ENCODE data around the gene POLR2B. TPM values are rescaled to one million over a fixed set of nuclear protein-coding genes. Genes with fewer than 3 reads are reported as not detected.

Gene POLR2B
- total RNA-seq (2021; ENCODE audit: unreplicated experiment) (129 TPM), Bru-seq, nascent RNA (percentile 91 among the genes with signal in this experiment), BruChase-seq, experiment 1, labeled RNA remaining after a 6-hour chase (percentile 97 among the genes with signal in this experiment), BruChase-seq, experiment 2, labeled RNA remaining after a 2-hour chase (percentile 93 among the genes with signal in this experiment)
- 82.9 and 83.4 TPM in 2 replicates for polyA plus RNA-seq (2012)
- long read RNA-seq, full-length matches to known transcripts = 144 of 191 reads
- long read RNA-seq, partial matches to known transcripts = 19 of 191 reads
- long read RNA-seq, other reads (novel, unspliced or antisense) = 28 of 191 reads

DNA sequence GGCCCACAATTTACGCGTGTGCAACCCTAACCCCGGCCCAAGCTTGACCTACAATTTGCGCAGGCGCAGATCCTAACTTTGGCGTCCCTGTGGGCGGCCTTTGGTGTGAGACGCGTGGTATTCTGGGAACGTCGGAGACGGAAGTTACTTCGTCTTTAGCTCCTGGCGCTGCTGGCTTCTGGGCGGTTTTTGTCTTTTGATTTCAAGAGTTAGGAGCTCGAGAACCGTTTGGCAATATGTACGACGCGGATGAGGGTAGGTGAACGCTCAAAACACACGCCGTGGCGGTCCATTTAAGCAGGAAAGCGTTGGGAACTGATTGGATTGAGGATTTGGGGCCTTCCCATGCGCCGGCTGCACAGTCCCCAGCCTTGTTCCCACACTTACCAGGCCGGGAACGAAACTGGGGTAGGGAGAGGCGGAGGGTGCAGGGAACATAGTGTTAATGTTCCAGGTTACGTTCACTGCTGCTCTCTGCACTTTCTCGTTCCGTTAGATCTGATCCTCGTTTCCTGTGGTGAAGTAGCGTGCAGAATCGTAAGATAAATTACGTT, at the start of gene POLR2B:
POLR2B (plus strand) TSS at position 147 of the 554 bp plus-strand sequence; CDS start at position 237, 90 bp downstream.
- Histone ChIP-seq H3K4me3 (replicated peaks in 1 of 2; ENCODE audit: low read depth in 1 of 2, low read length in 2 of 2) (peak within 1 kb of the TSS; percentile 97 to 98), H3K4me1 (ENCODE audit: control insufficient read depth in 1 of 2, insufficient read depth in 2 of 2, low read length in 2 of 2) (peaks cover 7 to 17% of the 10 kb centered on the region in 2 experiments; a peak in 2 of 4 replicates), H3K9me3 (ENCODE audit: control insufficient read depth in 1 of 2, insufficient read depth in 1 of 2, low read depth in 1 of 2, low read length in 2 of 2) (no peaks in the 10 kb centered on the region), H3K4me2 (ENCODE audit: low read length) (peak within 1 kb of the TSS; percentile 90), H3K27ac (ENCODE audit: low read depth, low read length) (peak within 1 kb of the TSS; percentile 84), H3K36me3 (ENCODE audit: control insufficient read depth in 1 of 2, insufficient read depth in 2 of 2, low read length in 2 of 2) (peaks cover 4 to 14% of the 10 kb centered on the region in 2 experiments), H3K9ac (ENCODE audit: low read length) (peak within 1 kb of the TSS; percentile 97), H2AFZ (ENCODE audit: low read depth, low read length, poor library complexity, severe bottlenecking) (no peak within 1 kb of the TSS), H3K79me2 (ENCODE audit: insufficient read depth, low read length) (peaks cover 87% of the 10 kb centered on the region), H3K27me3 (ENCODE audit: insufficient read depth, low read length) (no peaks in the 10 kb centered on the region), H4K20me1 (ENCODE audit: insufficient read depth) (peaks cover 7% of the 10 kb centered on the region; the same call in 1 of the 2 replicates), H3K9me2 (ENCODE audit: insufficient read depth) (no peaks in the 10 kb centered on the region)
- ChIA-PET RAD21 (ENCODE audit: low non-redundant PET in 1 of 2, low total read pairs in 2 of 2, uncharacterized antibody in 2 of 2, unreplicated experiment in 2 of 2) (no interaction called here), POLR2A (interaction anchor here (0.7 to 2.4 kb wide), 10 partner anchors 9 to 592 kb away, joined by 3 to 14 read pairs (median 7); partner anchors contain the start of genes AASDH and REST), CTCF (interaction anchor here (1.8 to 2.9 kb wide), 2 partner anchors 18 to 71 kb away, joined by 3 to 14 read pairs; partner anchors contain the start of gene REST)
- intact Hi-C loops (cut with micrococcal nuclease) = loop anchor here (5.0 kb wide), 1 partner anchor 72 kb away; the partner anchor contains the start of gene REST
- DNase-seq (ENCODE audit: low read depth, low spot score) = peak; percentile 93
- peak; percentile 62 for ATAC-seq
- TSS peak; percentile 75 for BruUV-seq (replicated peaks)
- TF ChIP-seq POLR2A (IDR thresholded peaks at IDR 0.05; ENCODE audit: borderline replicate concordance, extremely low read depth, insufficient read depth, insufficient read length) (peak; percentile 91), SP1 (IDR thresholded peaks at IDR 0.05; ENCODE audit: low read depth) (peak; percentile 13; the same call in 1 of the 2 replicates), TCF7L2 (IDR thresholded peaks at IDR 0.05; ENCODE audit: borderline replicate concordance, extremely low read depth, insufficient read depth, insufficient read length) (peak; percentile 74), RAD21 (IDR thresholded peaks at IDR 0.05; ENCODE audit: low read depth) (no peak), EZH2phosphoT487 (IDR thresholded peaks at IDR 0.05; ENCODE audit: borderline replicate concordance) (no peak), JUND (IDR thresholded peaks at IDR 0.05) (no peak), YY1 (IDR thresholded peaks at IDR 0.05; ENCODE audit: extremely low read depth, insufficient replicate concordance, low read depth, low read length) (no peak), FOSL1 (IDR thresholded peaks at IDR 0.05; ENCODE audit: low read depth) (no peak), CEBPB (IDR thresholded peaks at IDR 0.05; ENCODE audit: low read depth) (no peak), ELF1 (IDR thresholded peaks at IDR 0.05; ENCODE audit: borderline replicate concordance, low read depth) (peak; percentile 61), EZH2 (IDR thresholded peaks at IDR 0.05) (no peak), SRF (IDR thresholded peaks at IDR 0.05; ENCODE audit: low read depth) (no peak), EGR1 (IDR thresholded peaks at IDR 0.05; ENCODE audit: low read depth) (no peak), CBX3 (IDR thresholded peaks at IDR 0.05; ENCODE audit: low read depth) (peak; percentile 48; the same call in 1 of the 2 replicates), ZFX (IDR thresholded peaks at IDR 0.05) (peak; percentile 92), POLR2AphosphoS5 (IDR thresholded peaks at IDR 0.05; ENCODE audit: low read depth, low read length) (peak; percentile 96), ZNF274 (IDR thresholded peaks at IDR 0.05; ENCODE audit: low read depth, low read length) (no peak)
- TF ChIP-seq, protein P1, sequence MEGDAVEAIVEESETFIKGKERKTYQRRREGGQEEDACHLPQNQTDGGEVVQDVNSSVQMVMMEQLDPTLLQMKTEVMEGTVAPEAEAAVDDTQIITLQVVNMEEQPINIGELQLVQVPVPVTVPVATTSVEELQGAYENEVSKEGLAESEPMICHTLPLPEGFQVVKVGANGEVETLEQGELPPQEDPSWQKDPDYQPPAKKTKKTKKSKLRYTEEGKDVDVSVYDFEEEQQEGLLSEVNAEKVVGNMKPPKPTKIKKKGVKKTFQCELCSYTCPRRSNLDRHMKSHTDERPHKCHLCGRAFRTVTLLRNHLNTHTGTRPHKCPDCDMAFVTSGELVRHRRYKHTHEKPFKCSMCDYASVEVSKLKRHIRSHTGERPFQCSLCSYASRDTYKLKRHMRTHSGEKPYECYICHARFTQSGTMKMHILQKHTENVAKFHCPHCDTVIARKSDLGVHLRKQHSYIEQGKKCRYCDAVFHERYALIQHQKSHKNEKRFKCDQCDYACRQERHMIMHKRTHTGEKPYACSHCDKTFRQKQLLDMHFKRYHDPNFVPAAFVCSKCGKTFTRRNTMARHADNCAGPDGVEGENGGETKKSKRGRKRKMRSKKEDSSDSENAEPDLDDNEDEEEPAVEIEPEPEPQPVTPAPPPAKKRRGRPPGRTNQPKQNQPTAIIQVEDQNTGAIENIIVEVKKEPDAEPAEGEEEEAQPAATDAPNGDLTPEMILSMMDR (IDR thresholded peaks at IDR 0.05 in 2 of 3, conservative IDR thresholded peaks at IDR 0.05 in 1 of 3; ENCODE audit: borderline replicate concordance in 1 of 3, insufficient read depth in 1 of 3, low read depth in 2 of 3, low read length in 2 of 3) = no peak
- TF ChIP-seq, protein P2, sequence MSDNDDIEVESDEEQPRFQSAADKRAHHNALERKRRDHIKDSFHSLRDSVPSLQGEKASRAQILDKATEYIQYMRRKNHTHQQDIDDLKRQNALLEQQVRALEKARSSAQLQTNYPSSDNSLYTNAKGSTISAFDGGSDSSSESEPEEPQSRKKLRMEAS (IDR thresholded peaks at IDR 0.05) = peak; percentile 81
- TF ChIP-seq, protein P3, sequence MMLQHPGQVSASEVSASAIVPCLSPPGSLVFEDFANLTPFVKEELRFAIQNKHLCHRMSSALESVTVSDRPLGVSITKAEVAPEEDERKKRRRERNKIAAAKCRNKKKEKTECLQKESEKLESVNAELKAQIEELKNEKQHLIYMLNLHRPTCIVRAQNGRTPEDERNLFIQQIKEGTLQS (IDR thresholded peaks at IDR 0.05) = no peak
- TF ChIP-seq, protein P4, sequence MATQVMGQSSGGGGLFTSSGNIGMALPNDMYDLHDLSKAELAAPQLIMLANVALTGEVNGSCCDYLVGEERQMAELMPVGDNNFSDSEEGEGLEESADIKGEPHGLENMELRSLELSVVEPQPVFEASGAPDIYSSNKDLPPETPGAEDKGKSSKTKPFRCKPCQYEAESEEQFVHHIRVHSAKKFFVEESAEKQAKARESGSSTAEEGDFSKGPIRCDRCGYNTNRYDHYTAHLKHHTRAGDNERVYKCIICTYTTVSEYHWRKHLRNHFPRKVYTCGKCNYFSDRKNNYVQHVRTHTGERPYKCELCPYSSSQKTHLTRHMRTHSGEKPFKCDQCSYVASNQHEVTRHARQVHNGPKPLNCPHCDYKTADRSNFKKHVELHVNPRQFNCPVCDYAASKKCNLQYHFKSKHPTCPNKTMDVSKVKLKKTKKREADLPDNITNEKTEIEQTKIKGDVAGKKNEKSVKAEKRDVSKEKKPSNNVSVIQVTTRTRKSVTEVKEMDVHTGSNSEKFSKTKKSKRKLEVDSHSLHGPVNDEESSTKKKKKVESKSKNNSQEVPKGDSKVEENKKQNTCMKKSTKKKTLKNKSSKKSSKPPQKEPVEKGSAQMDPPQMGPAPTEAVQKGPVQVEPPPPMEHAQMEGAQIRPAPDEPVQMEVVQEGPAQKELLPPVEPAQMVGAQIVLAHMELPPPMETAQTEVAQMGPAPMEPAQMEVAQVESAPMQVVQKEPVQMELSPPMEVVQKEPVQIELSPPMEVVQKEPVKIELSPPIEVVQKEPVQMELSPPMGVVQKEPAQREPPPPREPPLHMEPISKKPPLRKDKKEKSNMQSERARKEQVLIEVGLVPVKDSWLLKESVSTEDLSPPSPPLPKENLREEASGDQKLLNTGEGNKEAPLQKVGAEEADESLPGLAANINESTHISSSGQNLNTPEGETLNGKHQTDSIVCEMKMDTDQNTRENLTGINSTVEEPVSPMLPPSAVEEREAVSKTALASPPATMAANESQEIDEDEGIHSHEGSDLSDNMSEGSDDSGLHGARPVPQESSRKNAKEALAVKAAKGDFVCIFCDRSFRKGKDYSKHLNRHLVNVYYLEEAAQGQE (IDR thresholded peaks at IDR 0.05; ENCODE audit: low read depth) = no peak
